DND-41 (cell line): ENCODE data around the gene GPATCH4.

Source experiments
- ATAC-seq: fragments of 200-7000 bp; cut with Tn5 transposase; 3 replicates; pipeline ENCODE4 v1.9.1; 2021; ENCODE audit warnings: low read depth; ENCODE audit not compliant: insufficient read depth
- DNase-seq: peaks from one replicate; pipeline ENCODE4 v3.0.0-alpha.2; 2020
- H2AFZ ChIP-seq: 2 replicates; pipeline ENCODE4 v1.6.0; 2012; ENCODE audit warnings: low read depth, low read length
- H3K27ac ChIP-seq: 2 replicates; pipeline ENCODE4 v1.5.1; 2012; ENCODE audit warnings: low read length, inconsistent platforms
- H3K27me3 ChIP-seq: fragments of 200-600 bp; sonication (generic); 2 replicates; pipeline ENCODE4 v1.6.0; 2012; ENCODE audit warnings: low read length, mild to moderate bottlenecking, inconsistent platforms; ENCODE audit not compliant: insufficient read depth, poor library complexity
- H3K36me3 ChIP-seq: 2 replicates; pipeline ENCODE4 v1.5.1; 2012; ENCODE audit warnings: low read length, inconsistent platforms; ENCODE audit not compliant: insufficient read depth
- H3K4me1 ChIP-seq: 2 replicates; pipeline ENCODE4 v1.5.1; 2012; ENCODE audit warnings: mild to moderate bottlenecking, low read length; ENCODE audit not compliant: insufficient read depth
- H3K4me2 ChIP-seq: 2 replicates; pipeline ENCODE4 v1.6.0; 2012; ENCODE audit warnings: mild to moderate bottlenecking, moderate library complexity, low read length, inconsistent platforms; ENCODE audit not compliant: insufficient read depth
- H3K4me3 ChIP-seq, 2 experiments: fragments of 200-600 bp in 1 of 2; shearing (Covaris generic) in 1 of 2; 2 replicates each; pipeline ENCODE4 v1.5.1; 2012 to 2016; ENCODE audit warnings: inconsistent platforms in 2 of 2, low read length in 2 of 2, mild to moderate bottlenecking in 2 of 2, low read depth in 1 of 2, moderate library complexity in 1 of 2
- H3K79me2 ChIP-seq: 2 replicates; pipeline ENCODE4 v1.6.0; 2012; ENCODE audit warnings: low read length, inconsistent platforms; ENCODE audit not compliant: insufficient read depth
- H3K9ac ChIP-seq: 2 replicates; pipeline ENCODE4 v1.6.0; 2012; ENCODE audit warnings: low read depth, mild to moderate bottlenecking, inconsistent platforms, low read length, moderate library complexity
- H3K9me3 ChIP-seq: 2 replicates; pipeline ENCODE4 v1.5.1; 2012; ENCODE audit warnings: low read length, moderate library complexity, mild to moderate bottlenecking, inconsistent platforms; ENCODE audit not compliant: insufficient read depth, severe bottlenecking
- H4K20me1 ChIP-seq: 2 replicates; pipeline ENCODE4 v1.6.0; 2012; ENCODE audit warnings: low read length; ENCODE audit not compliant: insufficient read depth
- CTCF ChIP-seq: IDR thresholded peaks from 2 replicates; pipeline ENCODE4 v1.5.1; 2012; ENCODE audit warnings: borderline replicate concordance, low read length, moderate library complexity, mild to moderate bottlenecking; ENCODE audit not compliant: poor library complexity, severe bottlenecking; ENCODE audit errors: extremely low read depth
- EZH2 ChIP-seq: IDR thresholded peaks from 3 replicates; pipeline ENCODE4 v1.6.1; 2012; ENCODE audit warnings: borderline replicate concordance, low read depth, mild to moderate bottlenecking, moderate library complexity, low read length, inconsistent platforms; ENCODE audit not compliant: severe bottlenecking

The GPATCH4 gene

GRCh38 chr1:156556354-156556753 is 44.9 kb downstream of the GPATCH4 start:
- Histone ChIP-seq H3K9me3 (no peaks in the 10 kb centered on the region), H3K36me3 (peaks cover 58% of the 10 kb centered on the region), H3K4me1 (no peaks in the 10 kb centered on the region), H3K27ac (no peak overlapping the region), H3K4me3 (no peak overlapping the region), H2AFZ (no peak overlapping the region), H4K20me1 (no peaks in the 10 kb centered on the region), H3K4me2 (no peak overlapping the region), H3K9ac (no peak overlapping the region), H3K27me3 (no peaks in the 10 kb centered on the region), H3K79me2 (no peaks in the 10 kb centered on the region)
- ATAC-seq: no peak
- TF ChIP-seq EZH2 (no peak), CTCF (no peak)
- no peak for DNase-seq

GRCh38 chr1:156555715-156556114 is 45.6 kb downstream of the GPATCH4 start:
- H3K9ac ChIP-seq: no peak overlapping the region
- no peaks in the 10 kb centered on the region for H4K20me1 ChIP-seq
- TF ChIP-seq CTCF: no peak
- H3K27ac ChIP-seq: no peak overlapping the region
- no peak overlapping the region for H2AFZ ChIP-seq
- no peaks in the 10 kb centered on the region for H3K27me3 ChIP-seq
- peaks cover 60% of the 10 kb centered on the region for H3K36me3 ChIP-seq
- no peaks in the 10 kb centered on the region for H3K9me3 ChIP-seq
- H3K4me2 ChIP-seq: no peak overlapping the region
- DNase-seq (no peak), ATAC-seq (no peak)
- no peak overlapping the region for H3K4me3 ChIP-seq
- H3K79me2 ChIP-seq: no peaks in the 10 kb centered on the region
- H3K4me1 ChIP-seq: no peaks in the 10 kb centered on the region

GRCh38 chr1:156554971-156555370 is 46.3 kb downstream of the GPATCH4 start:
- H3K4me1 ChIP-seq: no peaks in the 10 kb centered on the region
- DNase-seq: no peak

More at GRCh38 chr1:156554971-156555370, 46.3 kb downstream of the GPATCH4 start:
- H3K79me2 ChIP-seq: no peaks in the 10 kb centered on the region
- H3K4me3 ChIP-seq: no peak overlapping the region
- no peak for ATAC-seq
- H3K9ac ChIP-seq: no peak overlapping the region
- H3K27ac ChIP-seq: no peak overlapping the region
- no peak for TF ChIP-seq CTCF
- no peak for TF ChIP-seq EZH2
- H4K20me1 ChIP-seq: no peaks in the 10 kb centered on the region
- H3K36me3 ChIP-seq: peaks cover 61% of the 10 kb centered on the region
- H3K27me3 ChIP-seq: no peaks in the 10 kb centered on the region
- H3K4me2 ChIP-seq: no peak overlapping the region
- H3K9me3 ChIP-seq: no peaks in the 10 kb centered on the region
- no peak overlapping the region for H2AFZ ChIP-seq
